Nephron progenitor cell (in vitro differentiated cells): Measurements from ENCODE around the gene BTN1A1.

Experiments used
- DNase-seq: peaks from one replicate; pipeline ENCODE4 v3.0.0; 2021
- H3K27ac Mint-ChIP-seq: 2 replicates; pipeline ENCODE4 v1.8.0; 2021; ENCODE audit warnings: mild to moderate bottlenecking, moderate library complexity, mixed read lengths
- H3K27me3 Mint-ChIP-seq: 2 replicates; pipeline ENCODE4 v1.8.0; 2021; ENCODE audit warnings: mild to moderate bottlenecking, low read depth, mixed read lengths; ENCODE audit not compliant: poor library complexity
- H3K36me3 Mint-ChIP-seq: 2 replicates; pipeline ENCODE4 v1.8.0; 2021; ENCODE audit warnings: low read depth, mixed read lengths
- H3K4me1 Mint-ChIP-seq: 2 replicates; pipeline ENCODE4 v1.8.0; 2021; ENCODE audit warnings: mixed read lengths
- H3K4me3 Mint-ChIP-seq: 2 replicates; pipeline ENCODE4 v1.8.0; 2021; ENCODE audit warnings: mild to moderate bottlenecking, moderate library complexity, mixed read lengths
- H3K9me3 Mint-ChIP-seq: 2 replicates; pipeline ENCODE4 v1.8.0; 2021; ENCODE audit warnings: mild to moderate bottlenecking, moderate library complexity, mixed read lengths
- CTCF ChIP-seq: fragments of 200-600 bp; sonication (generic); IDR thresholded peaks from 2 replicates; pipeline ENCODE4 v1.5.0; 2021; ENCODE audit warnings: antibody characterized with exemption

Gene BTN1A1

GRCh38 chr6:26500102-26500501 is at the start of gene BTN1A1:
BTN1A1 (plus strand) TSS chr6:26500303; CDS start chr6:26501287, 984 bp downstream.
- Mint-ChIP-seq H3K4me3 (peak within 1 kb of the TSS; percentile 77), H3K9me3 (no peaks in the 10 kb centered on the region), H3K27ac (no peak within 1 kb of the TSS), H3K27me3 (peaks cover 62% of the 10 kb centered on the region), H3K4me1 (peaks cover 11% of the 10 kb centered on the region), H3K36me3 (no peaks in the 10 kb centered on the region)
- no peak for TF ChIP-seq CTCF
- no peak for DNase-seq

GRCh38 chr6:26452631-26453235 is 47.4 kb upstream of the BTN1A1 start:
- no peak for DNase-seq
- Mint-ChIP-seq H3K27me3 (peaks cover 9% of the 10 kb centered on the region), H3K36me3 (peaks cover 6% of the 10 kb centered on the region)

GRCh38 chr6:26454631-26455030 is 45.5 kb upstream of the BTN1A1 start:
- Mint-ChIP-seq H3K4me3 (no peak overlapping the region), H3K9me3 (no peaks in the 10 kb centered on the region), H3K4me1 (peaks cover 31% of the 10 kb centered on the region), H3K27ac (no peak overlapping the region), H3K36me3 (peaks cover 11% of the 10 kb centered on the region), H3K27me3 (peaks cover 8% of the 10 kb centered on the region)
- no peak for DNase-seq
- no peak for TF ChIP-seq CTCF

More at GRCh38 chr6:26452631-26453235, 47.4 kb upstream of the BTN1A1 start:
- H3K4me3 Mint-ChIP-seq = no peak overlapping the region
- H3K27ac Mint-ChIP-seq = no peak overlapping the region
- H3K9me3 Mint-ChIP-seq = no peaks in the 10 kb centered on the region
- H3K4me1 Mint-ChIP-seq = peaks cover 14% of the 10 kb centered on the region
- TF ChIP-seq CTCF = no peak

GRCh38 chr6:26455357-26455970 is 44.6 kb upstream of the BTN1A1 start:
- H3K27ac Mint-ChIP-seq = no peak overlapping the region
- peaks cover 6% of the 10 kb centered on the region for H3K27me3 Mint-ChIP-seq
- H3K4me3 Mint-ChIP-seq = no peak overlapping the region
- TF ChIP-seq CTCF = no peak
- H3K4me1 Mint-ChIP-seq = peaks cover 39% of the 10 kb centered on the region
- DNase-seq = no peak
- H3K36me3 Mint-ChIP-seq = peaks cover 14% of the 10 kb centered on the region
- no peaks in the 10 kb centered on the region for H3K9me3 Mint-ChIP-seq

GRCh38 chr6:26457264-26457805 is 42.8 kb upstream of the BTN1A1 start:
- Mint-ChIP-seq H3K27me3 (peaks cover 3% of the 10 kb centered on the region), H3K27ac (peak overlapping the region; percentile 49), H3K36me3 (peaks cover 31% of the 10 kb centered on the region), H3K4me1 (peaks cover 53% of the 10 kb centered on the region), H3K4me3 (peak overlapping the region; percentile 99), H3K9me3 (no peaks in the 10 kb centered on the region)
- peak; percentile 16 for DNase-seq
- TF ChIP-seq CTCF = no peak
